GM12874 (cell line): Measurements from ENCODE around the gene GLB1L.

ENCODE experiments used
- CTCF ChIP-seq: IDR thresholded peaks from 2 replicates; pipeline ENCODE4 v1.5.1; 2011; ENCODE audit warnings: low read depth, mild to moderate bottlenecking, control low read depth, low read length, moderate library complexity; ENCODE audit not compliant: insufficient read depth

Gene GLB1L

GRCh38 chr2:219243291-219243761, 1.9 kb downstream of the GLB1L start:
- TF ChIP-seq CTCF, result no peak

GRCh38 chr2:219234331-219234730, 10.9 kb downstream of the GLB1L start:
- no peak for TF ChIP-seq CTCF

GRCh38 chr2:219230059-219230540, 15.1 kb downstream of the GLB1L start:
- no peak for TF ChIP-seq CTCF

- no peak for TF ChIP-seq CTCF
Measured at GRCh38 chr2:219229305-219230058, 15.8 kb downstream of the GLB1L start, which contains the start of the genes ANKZF1 and ATG9A. TSS of gene ANKZF1 (plus strand) at chr2:219229806. CDS start at chr2:219230258, 452 bp downstream. TSS of gene ATG9A (minus strand) at chr2:219229636. CDS start at chr2:219228024, 1,612 bp downstream.

GRCh38 chr2:219228911-219229304, 16.3 kb downstream of the GLB1L start:
- no peak for TF ChIP-seq CTCF

GRCh38 chr2:219228041-219228910, 17.0 kb downstream of the GLB1L start:
- no peak for TF ChIP-seq CTCF

GRCh38 chr2:219225350-219225749, 19.9 kb downstream of the GLB1L start:
- no peak for TF ChIP-seq CTCF
